Embryonic facial prominence (tissue), 1 donor: ENCODE measurements around the gene VKORC1L1.
"Not testable (repeated sequence)": the region's sequence is repeated elsewhere in the genome, so short reads cannot be mapped to it uniquely, and the experiment has no call there.

ENCODE experiments used
- DNase-seq: peaks from one replicate; pipeline ENCODE4 v3.0.0-alpha.2; 2016; ENCODE audit errors: extremely low spot score

VKORC1L1 gene

DNA sequence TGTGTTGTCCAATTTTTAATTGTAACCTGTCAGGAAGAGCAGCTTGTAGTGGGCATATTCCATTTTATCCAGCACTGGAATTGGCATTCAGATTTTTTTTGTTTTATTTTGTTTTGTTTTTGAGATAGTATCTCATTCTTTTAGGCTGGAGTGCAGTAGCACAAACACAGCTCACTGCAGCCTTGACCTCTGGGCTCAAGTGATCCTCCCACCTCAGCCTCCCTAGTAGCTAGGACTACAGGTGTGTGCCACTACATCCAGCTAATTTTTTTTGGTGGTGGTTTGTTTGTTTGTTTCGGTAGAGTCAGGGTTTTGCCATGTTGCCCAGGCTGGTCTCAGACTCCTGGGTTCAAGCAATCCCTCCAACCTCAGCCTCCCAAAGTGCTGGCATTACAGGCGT is 64.4 kb downstream of the VKORC1L1 start:
- no peak for DNase-seq

DNA sequence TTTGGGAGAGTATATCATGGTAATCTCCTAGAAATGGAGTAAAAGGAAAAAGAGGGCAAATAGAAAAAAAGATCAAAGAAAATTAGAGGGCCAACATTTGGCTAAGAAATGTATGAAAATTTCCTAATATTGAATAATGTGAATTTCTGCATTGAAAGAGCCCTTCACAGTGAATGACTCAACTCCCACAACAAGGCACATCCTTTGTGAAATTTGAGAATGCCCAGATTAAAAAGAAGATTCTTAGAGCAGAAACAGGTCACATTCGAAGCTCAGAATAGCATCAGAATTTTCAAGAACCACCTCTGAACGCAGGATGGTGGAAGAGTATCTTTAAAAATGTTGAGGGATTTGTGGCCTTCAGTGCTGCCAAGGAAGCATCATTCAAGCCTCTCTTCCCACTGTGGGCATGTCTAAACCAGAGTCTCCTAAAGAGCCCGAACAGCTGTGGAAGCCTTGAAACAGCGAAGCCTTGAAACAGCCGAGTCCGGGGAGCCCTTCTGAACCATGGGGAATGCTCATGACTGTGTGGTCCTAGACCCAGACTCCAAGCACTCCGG is 65.5 kb downstream of the VKORC1L1 start:
- no peak for DNase-seq

DNA sequence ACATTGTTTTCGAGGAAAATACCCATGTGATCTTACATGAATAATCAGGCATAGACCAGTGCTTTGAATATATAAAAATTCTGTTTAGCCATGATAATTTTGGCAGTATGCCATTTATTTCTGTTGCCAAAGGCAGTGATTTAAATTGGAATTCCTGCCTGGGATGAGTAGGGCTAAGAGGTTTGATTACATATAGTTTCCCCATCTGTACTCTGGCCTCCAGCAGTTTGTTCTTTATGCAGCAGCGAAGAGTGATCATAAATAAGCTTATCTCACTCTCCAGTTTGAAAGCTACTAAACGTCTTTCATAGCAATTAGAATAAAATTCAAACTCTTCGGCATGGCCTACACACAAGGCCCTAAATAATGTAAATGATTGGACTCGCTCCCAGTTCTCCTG is 72.9 kb downstream of the VKORC1L1 start:
- DNase-seq: not testable (repeated sequence)

DNA sequence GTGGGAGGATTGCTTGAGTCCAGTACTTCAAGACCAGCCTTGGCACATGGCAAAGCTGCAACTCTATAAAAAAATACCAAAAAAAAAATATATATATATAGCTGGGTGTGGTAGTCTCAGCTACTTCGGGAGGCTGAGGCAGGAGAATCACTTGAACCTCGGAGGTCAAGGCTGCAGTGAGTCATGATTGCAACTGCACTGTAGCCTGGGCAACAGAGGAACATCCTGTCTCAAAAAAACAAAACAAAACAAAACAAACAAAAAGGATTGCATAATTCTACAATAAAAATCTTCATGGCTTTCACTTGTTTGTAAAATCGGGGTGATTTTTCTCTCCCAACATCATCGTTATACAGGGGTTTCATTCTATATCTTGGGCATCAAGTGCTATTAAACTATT is 74.0 kb downstream of the VKORC1L1 start:
- no peak for DNase-seq

DNA sequence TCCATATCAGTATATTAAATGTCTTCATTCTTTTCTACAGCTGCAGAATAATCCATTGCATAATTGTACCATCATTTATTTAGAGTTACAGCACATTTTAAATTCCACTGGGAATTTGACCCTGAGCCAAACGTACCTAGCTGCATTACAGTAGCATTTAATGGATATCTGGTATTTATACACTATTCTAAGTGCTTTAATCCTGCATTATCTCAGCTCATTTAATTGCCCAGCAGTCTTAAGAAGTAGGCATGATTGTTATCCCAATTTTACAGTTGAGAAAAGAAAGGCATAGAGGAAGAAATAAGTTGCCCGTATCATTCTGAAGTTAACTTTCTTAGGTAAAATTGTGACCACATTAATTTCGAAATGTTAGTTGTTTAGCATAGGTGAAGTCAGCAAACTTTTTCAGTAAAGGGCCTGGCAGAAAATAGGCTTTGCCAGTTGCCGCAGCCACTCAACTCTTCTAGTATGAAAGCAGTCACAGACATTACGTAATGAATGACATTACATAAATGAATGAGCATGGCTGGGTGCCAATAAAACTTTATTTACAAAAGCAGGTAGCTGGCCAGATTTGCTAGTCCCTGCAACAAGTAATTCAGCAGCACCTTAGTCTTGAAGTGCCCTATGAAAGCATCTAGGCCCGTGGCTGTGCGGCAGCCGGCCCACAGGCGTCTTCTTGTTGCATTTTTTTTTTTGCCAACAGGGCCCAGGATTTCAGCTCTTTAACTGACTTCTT is 79.1 kb downstream of the VKORC1L1 start:
- DNase-seq: no peak

DNA sequence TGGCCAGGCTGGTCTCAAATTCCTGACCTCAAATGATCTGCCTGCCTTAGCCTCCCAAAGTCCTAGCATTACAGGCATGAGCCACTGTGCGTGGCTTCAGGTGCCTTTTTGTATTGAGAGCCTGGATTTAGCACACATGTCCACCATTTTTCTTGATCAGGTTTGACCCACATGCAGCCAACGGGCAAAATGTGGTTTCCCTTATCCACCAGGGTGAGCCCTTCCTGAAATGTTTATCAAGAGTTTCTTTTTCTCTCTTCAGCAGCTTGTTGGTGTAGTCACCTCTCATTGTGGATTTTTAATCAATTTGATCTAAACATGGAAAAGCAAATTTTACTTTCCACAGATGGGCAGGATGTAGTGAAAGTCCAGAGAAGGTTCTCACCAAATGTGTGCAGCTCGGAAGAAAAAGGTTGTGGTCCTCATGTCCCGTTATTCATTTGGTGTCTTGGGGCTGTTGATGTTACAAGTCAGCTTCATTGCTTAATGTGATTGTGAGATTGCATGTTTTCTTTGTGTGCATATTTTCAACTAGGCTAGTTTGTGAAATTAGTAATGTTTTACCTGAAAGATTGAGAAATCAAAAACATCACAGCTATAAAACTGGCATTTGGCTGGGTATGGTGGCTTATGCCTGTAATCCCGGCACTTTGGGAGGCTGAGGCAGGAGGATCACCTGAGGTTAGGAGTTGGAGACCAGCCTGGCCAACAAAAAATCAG is 80.3 kb downstream of the VKORC1L1 start:
- no peak for DNase-seq

DNA sequence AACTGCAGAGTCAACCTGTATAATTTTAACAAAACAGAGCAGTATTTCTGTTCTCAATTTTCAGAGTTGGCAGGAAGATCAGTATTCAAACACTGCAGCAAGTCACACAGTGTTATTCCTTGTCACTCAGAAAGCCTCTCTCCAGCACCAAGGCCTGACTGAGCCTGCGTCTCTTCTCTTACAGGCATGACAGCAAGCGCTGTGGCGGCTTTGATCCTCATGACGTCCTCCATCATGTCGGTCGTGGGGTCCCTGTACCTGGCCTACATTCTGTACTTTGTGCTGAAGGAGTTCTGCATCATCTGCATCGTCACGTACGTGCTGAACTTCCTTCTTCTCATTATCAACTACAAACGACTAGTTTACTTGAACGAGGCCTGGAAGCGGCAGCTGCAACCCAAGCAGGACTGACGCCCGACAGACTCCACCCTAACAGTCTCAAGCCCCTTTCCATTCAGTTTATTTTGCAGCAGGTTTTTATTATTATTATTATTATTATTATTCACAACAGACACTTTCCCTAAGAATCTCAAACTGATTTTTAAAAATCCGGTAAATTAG is 81.1 kb downstream of the VKORC1L1 start:
- no peak for DNase-seq

DNA sequence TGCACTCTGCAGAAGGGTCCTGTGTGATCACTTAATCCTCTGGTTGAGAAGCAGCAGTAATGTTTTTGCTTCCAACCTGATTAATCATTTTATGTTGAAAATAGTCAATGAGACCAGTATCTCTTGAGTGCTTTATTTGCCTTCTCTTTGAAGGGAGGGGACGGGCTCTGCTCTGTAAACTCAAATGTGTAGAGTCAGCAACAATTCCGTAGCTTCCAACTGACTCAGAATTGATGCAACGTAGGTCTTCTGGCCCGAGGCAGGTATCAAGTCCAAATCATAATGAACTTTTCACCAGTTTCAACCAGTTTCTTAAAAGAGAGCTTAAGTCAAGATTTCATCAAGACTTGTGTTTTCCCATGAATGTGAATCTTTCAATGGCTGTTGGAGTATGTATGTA is 82.8 kb downstream of the VKORC1L1 start:
- no peak for DNase-seq

DNA sequence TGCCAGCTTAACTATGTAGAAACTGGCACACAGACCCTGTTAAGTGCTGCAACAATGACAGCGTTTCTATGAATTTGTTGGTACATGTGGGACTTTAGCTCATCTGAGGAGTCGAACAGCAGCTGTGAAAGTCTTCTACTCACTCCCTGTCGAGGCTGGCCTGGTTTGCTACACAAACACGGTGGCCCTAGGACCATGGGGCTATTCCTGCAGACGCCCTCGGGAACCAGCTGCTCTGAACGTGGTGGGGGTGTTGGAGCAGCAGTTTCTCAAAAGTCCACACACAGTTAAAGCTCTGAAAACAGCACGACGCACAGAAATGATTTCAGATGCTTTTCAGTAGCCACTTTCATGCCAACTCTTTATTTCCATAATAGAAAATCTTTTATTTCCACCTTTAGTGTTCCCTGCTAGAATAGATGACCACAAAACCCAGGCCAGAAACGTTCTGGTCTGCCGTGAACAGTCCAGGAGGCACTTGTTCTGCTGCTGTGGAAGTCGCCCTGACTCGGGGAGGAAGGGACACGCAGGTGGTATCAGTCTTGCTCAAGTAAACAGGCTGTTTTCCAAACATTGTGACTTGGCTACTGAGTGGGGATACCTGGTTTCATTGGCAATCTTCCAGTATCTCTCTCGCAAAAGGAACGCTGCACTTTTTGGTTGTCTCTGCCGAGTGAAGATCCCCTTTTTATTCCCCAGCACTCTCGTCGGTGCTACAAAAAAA is 87.6 kb downstream of the VKORC1L1 start:
- DNase-seq: no peak

DNA sequence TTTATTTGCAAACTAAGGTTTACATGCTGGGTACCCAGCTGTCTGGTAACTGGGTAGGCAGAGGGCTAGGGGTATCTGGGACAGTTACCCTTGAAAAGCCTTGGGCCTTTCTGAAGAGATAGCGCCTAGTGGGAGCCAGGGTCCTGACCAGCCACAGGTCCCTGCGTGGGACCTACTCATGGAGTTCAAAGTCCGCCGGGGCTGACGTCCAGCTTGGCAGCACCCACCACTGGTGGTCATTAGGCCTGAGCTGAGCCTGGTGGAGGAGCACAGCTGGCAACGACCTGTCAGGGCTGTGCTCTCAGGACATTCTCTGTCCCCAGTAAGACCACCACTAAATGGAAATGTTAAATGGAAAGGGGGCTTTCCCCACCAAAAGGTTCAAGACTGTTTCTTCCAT is 89.2 kb downstream of the VKORC1L1 start:
- no peak for DNase-seq

DNA sequence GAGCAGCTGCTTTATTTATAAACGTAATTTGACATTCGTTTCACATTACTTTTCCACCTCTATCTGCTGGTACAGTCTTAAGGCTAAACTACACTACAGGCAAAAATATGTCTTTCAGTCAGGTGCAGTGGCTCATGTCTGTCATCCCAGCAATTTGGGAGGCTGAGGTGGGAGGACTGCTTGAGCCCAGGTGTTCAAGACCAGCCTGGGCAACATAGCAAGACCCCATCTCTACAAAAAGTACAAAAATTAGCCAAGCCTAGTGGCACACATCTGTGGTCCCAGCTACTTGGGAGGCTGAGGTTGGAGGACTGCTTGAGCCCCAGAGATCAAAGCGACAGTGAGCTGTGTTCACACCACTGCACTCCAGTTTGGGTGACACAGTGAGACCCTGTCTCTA is 91.8 kb downstream of the VKORC1L1 start:
- DNase-seq: not testable (repeated sequence)

DNA sequence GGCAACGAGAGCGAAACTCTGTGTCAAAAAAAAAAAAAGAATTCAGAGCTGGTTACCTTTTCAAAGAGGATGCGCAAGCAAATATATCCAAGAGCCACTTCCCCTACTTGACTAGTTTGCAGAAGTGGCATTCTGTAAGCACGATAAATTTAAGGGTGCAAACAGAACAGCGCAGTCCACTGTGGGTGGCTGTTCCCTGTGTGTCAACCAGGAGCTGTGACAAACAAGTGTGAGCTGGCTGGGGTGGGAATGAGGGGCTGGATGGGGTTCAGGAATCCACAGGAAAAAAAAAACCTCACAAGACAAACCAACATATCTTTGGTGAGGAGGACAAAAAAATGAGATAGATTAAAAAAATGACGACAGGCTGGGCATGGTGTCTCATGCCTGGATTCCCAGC is 93.3 kb downstream of the VKORC1L1 start:
- DNase-seq: no peak

DNA sequence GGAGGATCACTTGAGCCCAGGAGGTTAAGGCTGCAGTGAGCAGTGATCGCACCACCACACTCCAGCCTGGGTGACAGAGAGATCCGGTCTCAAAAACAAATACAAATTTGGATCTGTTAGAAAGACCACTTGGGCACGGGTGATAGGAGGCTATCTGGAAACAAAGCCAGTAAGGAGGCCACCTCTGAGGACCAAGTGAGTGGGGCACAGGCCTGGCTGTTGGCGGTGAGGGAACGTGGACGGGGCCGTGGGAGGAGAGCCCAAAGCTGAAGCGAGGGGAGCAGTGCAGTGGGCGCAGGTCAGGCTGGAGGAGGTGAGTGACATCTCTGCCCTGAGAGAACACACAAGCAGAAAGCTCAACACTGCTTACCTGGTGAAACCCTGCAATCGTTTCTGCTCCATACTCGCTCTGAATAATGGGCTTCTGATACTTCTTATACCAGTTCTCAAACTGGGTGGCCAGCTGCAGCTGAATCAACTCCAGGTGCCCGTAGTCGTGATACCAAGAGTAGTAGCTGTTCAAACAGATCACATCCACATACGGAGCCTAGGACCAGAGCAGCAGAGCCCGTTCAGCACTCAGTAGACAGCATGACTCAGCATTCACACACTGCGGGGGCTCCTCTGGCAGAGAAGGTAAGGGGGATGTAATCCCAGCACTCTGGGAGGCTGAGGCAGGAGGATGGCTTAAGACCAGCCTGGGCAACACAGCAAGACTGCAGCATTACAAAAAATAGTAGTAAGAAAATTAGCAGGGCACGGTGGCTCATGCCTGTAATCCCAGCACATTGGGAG is 94.7 kb downstream of the VKORC1L1 start:
- no peak for DNase-seq

DNA sequence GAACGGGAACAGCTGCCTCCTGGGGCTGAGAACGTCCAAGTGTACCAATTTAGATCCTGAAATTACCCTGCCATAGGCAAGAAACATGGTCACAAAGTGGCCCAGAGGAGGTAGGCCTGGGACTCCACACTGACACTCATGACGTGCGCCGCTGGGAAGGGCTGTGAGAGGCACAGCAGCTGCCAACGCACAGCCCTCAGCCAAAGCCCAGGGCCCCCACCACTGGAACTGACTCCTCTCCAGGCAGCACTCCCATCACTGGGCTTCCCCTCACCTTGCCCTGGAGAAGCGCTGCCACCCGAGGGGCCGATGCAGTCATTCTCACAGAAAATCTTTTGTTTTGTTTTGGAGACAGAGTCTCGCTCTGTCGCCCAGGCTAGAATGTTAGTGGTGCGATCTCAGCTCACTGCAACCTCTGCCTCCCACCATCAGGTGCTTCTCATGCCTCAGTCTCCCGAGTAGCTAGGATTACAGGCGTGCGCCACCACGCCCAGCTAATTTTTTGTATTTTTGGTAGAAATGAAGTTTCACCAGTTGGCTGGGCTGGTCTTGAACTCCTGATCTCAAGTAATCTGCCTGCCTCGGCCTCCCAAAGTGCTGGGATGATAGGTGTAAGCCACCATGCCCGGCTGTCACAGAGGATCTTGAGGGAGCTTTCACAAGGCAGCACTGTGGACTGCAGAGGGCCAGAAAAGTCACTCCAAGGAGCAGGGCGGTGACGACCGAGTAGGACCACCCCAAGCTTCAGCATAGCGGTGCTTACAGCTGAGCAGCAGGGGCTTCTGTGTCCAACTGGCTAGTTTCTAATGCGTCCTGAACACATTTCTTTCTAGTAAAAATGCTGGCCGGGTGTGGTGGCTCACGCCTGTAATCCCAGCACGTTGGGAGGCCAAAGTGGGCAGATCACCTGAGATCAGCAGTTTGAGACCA is 95.6 kb downstream of the VKORC1L1 start:
- DNase-seq: no peak

DNA sequence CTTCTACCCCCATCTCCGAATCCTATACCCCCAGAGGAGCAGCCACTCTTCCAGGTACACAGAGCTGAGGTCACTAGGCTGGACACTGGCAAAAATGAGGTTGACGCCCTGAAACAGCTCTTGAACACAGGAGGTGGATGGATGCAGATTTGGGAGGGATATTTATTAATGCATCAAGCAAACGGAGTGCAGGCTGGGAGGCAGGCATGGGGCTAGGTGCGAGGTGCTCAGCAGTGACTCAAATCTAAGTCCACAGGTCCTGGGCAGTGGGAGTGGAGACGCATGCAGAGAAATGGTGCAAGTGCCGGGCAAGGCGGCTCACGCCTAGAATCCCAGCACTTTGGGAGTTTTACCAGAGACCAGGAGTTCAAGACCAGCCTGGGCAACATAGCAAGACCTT is 98.1 kb downstream of the VKORC1L1 start:
- DNase-seq: no peak

DNA sequence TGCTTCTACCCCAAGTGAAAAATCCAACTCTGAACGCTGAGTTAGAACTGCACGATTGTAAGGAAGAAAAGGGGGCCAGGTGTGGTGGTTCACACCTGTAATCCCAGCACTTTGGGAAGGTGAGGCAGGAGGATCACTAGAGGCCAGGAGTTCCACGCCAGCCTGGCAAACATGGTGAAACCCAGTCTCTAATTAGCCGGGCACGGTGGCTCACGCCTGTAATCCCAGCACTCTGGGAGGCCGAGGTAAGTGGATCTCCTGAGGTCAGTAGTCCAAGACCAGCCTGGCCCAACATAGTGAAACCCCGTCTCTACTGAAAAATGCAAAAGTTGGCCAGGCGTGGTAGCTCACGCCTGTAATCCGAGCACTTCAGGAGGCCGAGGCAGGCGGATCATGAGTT is 100.1 kb downstream of the VKORC1L1 start:
- DNase-seq: no peak

DNA sequence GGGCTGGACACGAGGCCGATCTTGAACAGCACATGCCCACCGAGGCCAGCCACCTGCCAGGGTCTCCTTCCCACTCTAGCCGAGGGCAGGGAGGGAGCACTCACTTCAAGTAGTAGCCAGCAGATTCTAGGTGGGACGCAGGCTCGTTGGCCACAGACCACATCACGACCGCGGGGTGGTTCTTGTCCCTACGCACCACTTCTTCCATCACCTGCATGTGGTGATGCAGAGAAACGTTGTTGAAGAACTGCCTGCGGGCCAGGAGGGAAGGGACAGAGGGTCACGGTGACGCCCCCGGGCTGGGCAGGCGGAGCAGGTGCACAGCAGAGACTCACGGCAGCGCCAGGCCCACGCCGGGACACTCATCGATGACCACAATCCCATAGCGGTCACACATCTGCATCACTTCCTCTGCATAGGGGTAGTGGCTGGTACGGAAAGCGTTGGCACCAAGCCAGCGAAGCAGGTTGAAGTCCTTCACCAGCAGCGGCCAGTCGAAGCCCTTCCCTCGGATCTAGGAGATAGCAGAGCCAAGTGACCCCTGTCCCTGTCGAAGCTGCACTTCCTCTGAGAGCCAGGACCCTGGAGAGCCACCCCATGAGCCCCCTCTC is 101.4 kb downstream of the VKORC1L1 start:
- DNase-seq: no peak

DNA sequence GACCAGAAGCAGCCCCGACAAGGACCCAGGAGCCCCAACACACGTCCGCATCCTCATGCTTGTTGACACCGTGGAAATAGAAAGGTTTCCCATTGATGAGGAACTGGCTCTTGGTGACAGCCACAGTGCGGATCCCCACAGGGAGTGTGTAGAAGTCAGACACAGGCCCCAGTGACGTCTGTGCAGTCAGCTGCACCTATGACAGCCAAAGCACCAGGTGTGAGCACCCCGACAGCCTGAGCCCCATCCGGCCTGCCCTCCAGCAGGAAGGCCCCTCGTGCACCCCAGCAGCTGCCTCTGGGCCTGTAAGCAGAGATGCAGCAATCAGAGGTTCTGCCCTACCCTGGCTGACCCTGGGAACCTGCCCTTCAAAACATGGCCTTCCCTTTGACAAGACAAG is 102.0 kb downstream of the VKORC1L1 start:
- no peak for DNase-seq

DNA sequence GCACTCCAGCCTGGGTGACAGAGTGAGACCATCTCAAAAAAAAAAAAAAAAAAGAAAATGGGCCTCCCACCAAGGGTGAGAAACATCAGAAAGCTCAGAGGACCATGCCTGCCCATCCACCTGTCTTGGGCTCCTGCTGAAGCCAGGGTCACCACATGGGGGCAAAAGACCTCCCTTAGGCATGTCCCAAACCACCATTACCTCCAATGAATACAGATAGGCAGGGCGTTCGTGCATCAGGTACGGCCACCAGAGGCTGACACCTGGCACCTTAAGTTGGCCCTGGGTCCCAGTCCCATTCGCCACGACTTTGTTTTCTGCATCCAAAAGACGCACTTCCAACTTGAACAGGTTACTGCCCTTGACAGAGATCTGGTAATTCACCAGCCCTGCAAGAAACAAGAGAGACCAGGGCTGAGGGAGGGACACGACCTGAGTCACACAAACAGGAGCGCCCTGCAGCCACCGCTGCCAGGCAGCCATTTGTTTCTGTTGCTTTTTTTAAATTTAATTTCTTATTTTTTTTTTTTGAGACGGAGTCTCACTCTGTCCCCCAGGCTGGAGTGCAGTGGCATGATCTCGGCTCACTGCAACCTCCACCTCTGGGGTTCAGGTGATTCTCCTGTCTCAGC is 103.1 kb downstream of the VKORC1L1 start:
- DNase-seq: no peak
